GM12891 (cell line): ENCODE data around the gene PPFIBP2.
A peak's percentile ranks its signal among the peaks of the same experiment; 100 is the strongest.

Experiments
- DNase-seq: peaks from one replicate; pipeline ENCODE4 v3.0.0; 2011; ENCODE audit warnings: low spot score; ENCODE audit not compliant: insufficient read length
- FAIRE-seq: peaks from 2 replicates; lab custom pipeline; 2011; peaks lifted over from hg19 to GRCh38; lab: Jason Lieb, UNC
- PAX5 ChIP-seq: IDR thresholded peaks from 2 replicates; pipeline ENCODE4 v1.6.1; 2011; ENCODE audit warnings: low read length, moderate library complexity, mild to moderate bottlenecking; ENCODE audit not compliant: insufficient read depth, severe bottlenecking
- POLR2A ChIP-seq: IDR thresholded peaks from 2 replicates; pipeline ENCODE4 v1.6.1; 2011; ENCODE audit warnings: low read depth, low read length, control low read depth
- POLR2AphosphoS5 ChIP-seq: IDR thresholded peaks from 2 replicates; pipeline ENCODE4 v1.6.1; 2011; ENCODE audit warnings: low read depth, low read length, control low read depth
- POU2F2 ChIP-seq: IDR thresholded peaks from 2 replicates; pipeline ENCODE4 v1.6.1; 2011; ENCODE audit warnings: low read depth, mild to moderate bottlenecking, control low read depth, low read length, moderate library complexity
- SPI1 ChIP-seq: IDR thresholded peaks from 2 replicates; pipeline ENCODE4 v1.6.1; 2011; ENCODE audit warnings: low read depth, low read length, control low read depth
- TAF1 ChIP-seq: IDR thresholded peaks from 2 replicates; pipeline ENCODE4 v1.6.1; 2011; ENCODE audit warnings: low read depth, low read length, control low read depth

PPFIBP2 gene

GRCh38 chr11:7495882-7496551, 17.8 kb upstream of the PPFIBP2 start:
- FAIRE-seq (peak; percentile 95), DNase-seq (peak; percentile 30)
- TF ChIP-seq POU2F2 (peak; percentile 72; the same call in 1 of the 2 replicates), SPI1 (no peak)

- FAIRE-seq (peak; percentile 70), DNase-seq (no peak)
- TF ChIP-seq PAX5: no peak
- peak; percentile 58 for TF ChIP-seq SPI1
Measured at GRCh38 chr11:7498193-7498592, 15.6 kb upstream of the PPFIBP2 start.

- FAIRE-seq: no peak
- TF ChIP-seq SPI1 (no peak), POU2F2 (no peak), POLR2A (no peak), POLR2AphosphoS5 (no peak), TAF1 (no peak), PAX5 (no peak)
- no peak for DNase-seq
Measured at GRCh38 chr11:7499081-7499480, 14.7 kb upstream of the PPFIBP2 start.

GRCh38 chr11:7500251-7500650, 13.5 kb upstream of the PPFIBP2 start:
- no peak for FAIRE-seq
- TF ChIP-seq POLR2AphosphoS5 (no peak), TAF1 (no peak), SPI1 (no peak), POU2F2 (no peak), PAX5 (no peak), POLR2A (no peak)
- no peak for DNase-seq

GRCh38 chr11:7501251-7501650, 12.5 kb upstream of the PPFIBP2 start:
- DNase-seq: no peak
- no peak for TF ChIP-seq POU2F2
- TF ChIP-seq PAX5: no peak
- no peak for TF ChIP-seq POLR2AphosphoS5
- no peak for TF ChIP-seq SPI1
- FAIRE-seq: no peak

GRCh38 chr11:7501894-7502293, 11.9 kb upstream of the PPFIBP2 start:
- FAIRE-seq (no peak), DNase-seq (no peak)
- TF ChIP-seq POU2F2 (no peak), TAF1 (no peak), SPI1 (no peak), PAX5 (no peak), POLR2AphosphoS5 (no peak), POLR2A (no peak)

- FAIRE-seq (no peak), DNase-seq (no peak)
- no peak for TF ChIP-seq POU2F2
- peak; percentile 73 for TF ChIP-seq SPI1
Measured at GRCh38 chr11:7506243-7506642, 7.6 kb upstream of the PPFIBP2 start.

GRCh38 chr11:7508087-7508486, 5.7 kb upstream of the PPFIBP2 start:
- no peak for FAIRE-seq
- TF ChIP-seq TAF1 (no peak), PAX5 (no peak), SPI1 (no peak), POLR2A (no peak)
- no peak for DNase-seq

- FAIRE-seq (no peak), DNase-seq (no peak)
- no peak for TF ChIP-seq TAF1
- TF ChIP-seq POLR2A: no peak
- TF ChIP-seq POU2F2: no peak
- TF ChIP-seq SPI1: no peak
Measured at GRCh38 chr11:7509966-7510365, 3.8 kb upstream of the PPFIBP2 start.

- DNase-seq (no peak), FAIRE-seq (peak; percentile 85)
- TF ChIP-seq POLR2AphosphoS5 (no peak), PAX5 (no peak), SPI1 (no peak), TAF1 (no peak), POU2F2 (no peak), POLR2A (no peak)
Measured at GRCh38 chr11:7511401-7511800, 2.4 kb upstream of the PPFIBP2 start.

- TF ChIP-seq POLR2AphosphoS5 (peak; percentile 28; the same call in 1 of the 2 replicates), POLR2A (peak; percentile 68; the same call in 1 of the 2 replicates), SPI1 (peak; percentile 99), TAF1 (no peak; the same call in 1 of the 2 replicates), PAX5 (peak; percentile 22), POU2F2 (peak; percentile 36; the same call in 1 of the 2 replicates)
- peak; percentile 94 for FAIRE-seq
- DNase-seq: peak; percentile 52
Measured at GRCh38 chr11:7512525-7513233, 1.1 kb upstream of the PPFIBP2 start.
